Progenitor cell of endocrine pancreas (in vitro differentiated cells): ENCODE data around the gene CEP170B. TPM values are rescaled to one million over a fixed set of nuclear protein-coding genes. Genes with fewer than 3 reads are reported as not detected.
A peak's percentile ranks its signal among the peaks of the same experiment; 100 is the strongest.

Experiments
- DNase-seq: peaks from one replicate; pipeline ENCODE4 v3.0.0; 2021; ENCODE audit warnings: low spot score; ENCODE audit not compliant: unreplicated experiment
- H3K27ac Mint-ChIP-seq: 2 replicates; pipeline ENCODE4 v1.8.0; 2021; ENCODE audit warnings: mild to moderate bottlenecking, moderate library complexity, mixed read lengths
- H3K27me3 Mint-ChIP-seq: 2 replicates; pipeline ENCODE4 v1.8.0; 2021; ENCODE audit warnings: mixed read lengths
- H3K36me3 Mint-ChIP-seq: 2 replicates; pipeline ENCODE4 v1.8.0; 2022; ENCODE audit warnings: mixed read lengths; ENCODE audit not compliant: insufficient read depth
- H3K4me1 Mint-ChIP-seq: 2 replicates; pipeline ENCODE4 v1.8.0; 2021; ENCODE audit warnings: low read depth, mixed read lengths
- H3K4me3 Mint-ChIP-seq: 2 replicates; pipeline ENCODE4 v1.8.0; 2021; ENCODE audit warnings: low read depth, mild to moderate bottlenecking, moderate library complexity, mixed read lengths
- H3K9me3 Mint-ChIP-seq: 2 replicates; pipeline ENCODE4 v1.8.0; 2021; ENCODE audit warnings: low read depth, mixed read lengths
- CTCF ChIP-seq: fragments of 200-600 bp; sonication (generic); IDR thresholded peaks from one replicate; pipeline ENCODE4 v1.5.0; 2021; ENCODE audit warnings: antibody characterized with exemption, mild to moderate bottlenecking; ENCODE audit not compliant: unreplicated experiment
- total RNA-seq: library from RNA; stranded (reverse); gene quantifications from 2 replicates; pipeline ENCODE4 v1.2.1, GENCODE V29; 2021

The CEP170B gene
- total RNA-seq, 1 donor from 2014 or later: 48.9 TPM

GRCh38 chr14:104820669-104821228 is 44.3 kb upstream of the CEP170B start:
- Mint-ChIP-seq H3K27me3 (peaks cover 20% of the 10 kb centered on the region), H3K4me1 (peaks cover 7% of the 10 kb centered on the region), H3K4me3 (no peak overlapping the region), H3K36me3 (no peaks in the 10 kb centered on the region), H3K27ac (peak overlapping the region; percentile 62), H3K9me3 (peaks cover 8% of the 10 kb centered on the region)
- peak; percentile 54 for TF ChIP-seq CTCF
- no peak for DNase-seq

GRCh38 chr14:104821229-104821945 is 43.7 kb upstream of the CEP170B start:
- no peak for TF ChIP-seq CTCF
- no peak overlapping the region for H3K27ac Mint-ChIP-seq
- peaks cover 24% of the 10 kb centered on the region for H3K27me3 Mint-ChIP-seq
- no peak for DNase-seq
- H3K9me3 Mint-ChIP-seq: peaks cover 8% of the 10 kb centered on the region
- H3K4me1 Mint-ChIP-seq: peaks cover 8% of the 10 kb centered on the region
- H3K36me3 Mint-ChIP-seq: no peaks in the 10 kb centered on the region
- H3K4me3 Mint-ChIP-seq: no peak overlapping the region

GRCh38 chr14:104821971-104822608 is 43.0 kb upstream of the CEP170B start:
- H3K27ac Mint-ChIP-seq: no peak overlapping the region
- TF ChIP-seq CTCF: no peak
- H3K4me1 Mint-ChIP-seq: peaks cover 8% of the 10 kb centered on the region
- peaks cover 8% of the 10 kb centered on the region for H3K9me3 Mint-ChIP-seq
- peaks cover 24% of the 10 kb centered on the region for H3K27me3 Mint-ChIP-seq
- no peak for DNase-seq
- no peak overlapping the region for H3K4me3 Mint-ChIP-seq
- no peaks in the 10 kb centered on the region for H3K36me3 Mint-ChIP-seq

- no peak overlapping the region for H3K4me3 Mint-ChIP-seq
- no peak for DNase-seq
Observed at GRCh38 chr14:104822821-104823615, 42.0 kb upstream of the CEP170B start.

More at GRCh38 chr14:104822821-104823615, 42.0 kb upstream of the CEP170B start:
- H3K36me3 Mint-ChIP-seq: no peaks in the 10 kb centered on the region
- no peak for TF ChIP-seq CTCF
- peaks cover 8% of the 10 kb centered on the region for H3K9me3 Mint-ChIP-seq
- peaks cover 24% of the 10 kb centered on the region for H3K27me3 Mint-ChIP-seq
- peaks cover 12% of the 10 kb centered on the region for H3K4me1 Mint-ChIP-seq
- no peak overlapping the region for H3K27ac Mint-ChIP-seq
